A549 (cell line): Measurements from ENCODE around the gene CDS1. TPM values are rescaled to one million over a fixed set of nuclear protein-coding genes. Genes with fewer than 3 reads are reported as not detected.
"Not testable (repeated sequence)": the region's sequence is repeated elsewhere in the genome, so short reads cannot be mapped to it uniquely, and the experiment has no call there.

Source experiments
- ATAC-seq, 2 experiments: fragments of 200-7000 bp in 1 of 2; fragments of >200 bp in 1 of 2; cut with Nextera tagmentation in 1 of 2; cut with Tn5 transposase in 1 of 2; 3 replicates each; pipeline versions ENCODE4 v1.8.0 to v1.9.1; 2018 to 2020; ENCODE audit warnings: mild to moderate bottlenecking in 1 of 2, moderate library complexity in 1 of 2
- CTCF ChIA-PET: fragments of 300-600 bp; sonication (Branson Sonifier 250); formaldehyde crosslinking; extraction: SDS; loops from one replicate; lab custom pipeline; 2021; ENCODE audit warnings: antibody characterized with exemption, inconsistent platforms; lab: Yijun Ruan, JAX
- POLR2A ChIA-PET: fragments of 350-600 bp; formaldehyde crosslinking; extraction: SDS; loops from one replicate; lab custom pipeline; 2021; ENCODE audit warnings: antibody characterized with exemption, inconsistent platforms; lab: Yijun Ruan, JAX
- DNase-seq, 2 experiments: peaks; one replicate each; pipeline versions ENCODE4 v3.0.0 to v3.0.0-alpha.2; 2011 to 2016; ENCODE audit warnings: low read depth in 1 of 2, low spot score in 1 of 2
- FAIRE-seq: peaks from 2 replicates; lab custom pipeline; 2011; peaks lifted over from hg19 to GRCh38; lab: Jason Lieb, UNC
- H3K27ac ChIP-seq, 2 experiments: fragments of >200 bp; sonication (Bioruptor Twin); formaldehyde crosslinking; 3 replicates each; pipeline ENCODE4 v1.5.1; 2016 to 2017
- H3K4me1 ChIP-seq: fragments of >200 bp; sonication (Bioruptor Twin); formaldehyde crosslinking; 3 replicates; pipeline ENCODE4 v1.6.1; 2016
- H3K4me2 ChIP-seq: fragments of >200 bp; sonication (Bioruptor Twin); formaldehyde crosslinking; 3 replicates; pipeline ENCODE4 v1.6.1; 2016
- H3K4me3 ChIP-seq: fragments of >200 bp; sonication (Bioruptor Twin); formaldehyde crosslinking; 3 replicates; pipeline ENCODE4 v1.5.1; 2016
- H3K9me3 ChIP-seq: fragments of >200 bp; sonication (Bioruptor Twin); formaldehyde crosslinking; 3 replicates; pipeline ENCODE4 v1.6.1; 2016
- CBX2 ChIP-seq: fragments of 200-600 bp; sonication (generic); IDR thresholded peaks from 2 replicates; pipeline ENCODE4 v1.6.1; 2016; ENCODE audit warnings: low read depth, mild to moderate bottlenecking, borderline replicate concordance
- CEBPB ChIP-seq, 2 experiments: fragments of >200 bp in 1 of 2; sonication (Bioruptor Twin) in 1 of 2; formaldehyde crosslinking in 1 of 2; IDR thresholded peaks; 2 replicates each; pipeline ENCODE4 v1.6.1; 2012 to 2016
- EHMT2 ChIP-seq: fragments of 200-600 bp; sonication (generic); IDR thresholded peaks from 2 replicates; pipeline ENCODE4 v1.6.1; 2016; ENCODE audit warnings: antibody characterized with exemption, low read depth, mild to moderate bottlenecking, moderate library complexity
- EP300 ChIP-seq, 2 experiments: fragments of >200 bp; sonication (Bioruptor Twin); formaldehyde crosslinking; IDR thresholded peaks; 2 replicates in 1 of 2; 3 replicates in 1 of 2; pipeline ENCODE4 v1.6.1; 2016 to 2017
- FOSB ChIP-seq: fragments of 250-450 bp; sonication (Bioruptor Pico); IDR thresholded peaks from 2 replicates; pipeline ENCODE4 v1.5.0; 2020; ENCODE audit warnings: mild to moderate bottlenecking, moderate library complexity
- FOXS1 ChIP-seq: fragments of 250-450 bp; sonication (Bioruptor Pico); IDR thresholded peaks from 2 replicates; pipeline ENCODE4 v1.5.0; 2020; ENCODE audit warnings: mild to moderate bottlenecking, moderate library complexity
- GATA3 ChIP-seq: IDR thresholded peaks from 2 replicates; pipeline ENCODE4 v1.6.1; 2012; ENCODE audit warnings: borderline replicate concordance
- HDAC2 ChIP-seq: fragments of 200-600 bp; sonication (generic); IDR thresholded peaks from 2 replicates; pipeline ENCODE4 v1.6.1; 2016
- HOXB5 ChIP-seq: fragments of 250-450 bp; sonication (Bioruptor Pico); IDR thresholded peaks from 2 replicates; pipeline ENCODE4 v1.5.0; 2020; ENCODE audit warnings: mild to moderate bottlenecking, moderate library complexity
- JUNB ChIP-seq: fragments of >200 bp; sonication (Bioruptor Twin); formaldehyde crosslinking; IDR thresholded peaks from 2 replicates; pipeline ENCODE4 v1.6.1; 2016
- NFE2L2 ChIP-seq: fragments of 150-350 bp; conservative IDR thresholded peaks from 2 replicates; pipeline ENCODE4 v1.6.1; 2014; ENCODE audit warnings: low read length
- NPAS2 ChIP-seq: fragments of 250-450 bp; sonication (Bioruptor Pico); IDR thresholded peaks from 2 replicates; pipeline ENCODE4 v1.8.0; 2022; ENCODE audit warnings: mild to moderate bottlenecking, moderate library complexity, borderline replicate concordance
- POLR2A ChIP-seq: IDR thresholded peaks from 2 replicates; pipeline ENCODE4 v1.6.1; 2012; ENCODE audit warnings: mild to moderate bottlenecking, low read length
- RAD21 ChIP-seq, 2 experiments: fragments of >200 bp in 1 of 2; sonication (Bioruptor Twin) in 1 of 2; formaldehyde crosslinking in 1 of 2; IDR thresholded peaks in 1 of 2; conservative IDR thresholded peaks in 1 of 2; 2 replicates in 1 of 2; 3 replicates in 1 of 2; pipeline ENCODE4 v1.6.1; 2012 to 2018; ENCODE audit warnings: inconsistent platforms in 1 of 2
- RARB ChIP-seq: fragments of 250-450 bp; sonication (Bioruptor Pico); IDR thresholded peaks from 2 replicates; pipeline ENCODE4 v1.8.0; 2021; ENCODE audit warnings: mild to moderate bottlenecking, moderate library complexity
- RFX5 ChIP-seq: fragments of 450-650 bp; IDR thresholded peaks from 2 replicates; pipeline ENCODE4 v1.7.1; 2014; ENCODE audit warnings: antibody characterized with exemption, mild to moderate bottlenecking, moderate library complexity
- SREBF2 ChIP-seq: fragments of 450-650 bp; IDR thresholded peaks from 2 replicates; pipeline ENCODE4 v1.6.1; 2014; ENCODE audit warnings: mild to moderate bottlenecking, moderate library complexity
- TP53 ChIP-seq: fragments of 250-450 bp; sonication (Bioruptor Pico); IDR thresholded peaks from 2 replicates; pipeline ENCODE4 v1.5.0; 2021; ENCODE audit warnings: mild to moderate bottlenecking, moderate library complexity
- WGBS: methylation state at CpG from one replicate; pipeline ENCODE4 v1.1.6; 2017; ENCODE audit errors: missing lambda C conversion rate; 5-methylcytosine and 5-hydroxymethylcytosine counted together
- polyA plus RNA-seq, 4 experiments: library from polyadenylated mRNA; depleted of rRNA in 3 of 4; stranded (reverse); fragments of >200 nt; fragmentation: RNase III in 1 of 4; extraction: RNeasy Plus Mini Kit Qiagen cat#74134 plus additional on column Dnase treatment in 1 of 4; gene quantifications; 2 replicates in 3 of 4; 3 replicates in 1 of 4; pipeline ENCODE4 v1.2.3, GENCODE V29; 2011 to 2017
- TF ChIP-seq, protein P1 (sequence below): IDR thresholded peaks from 2 replicates; pipeline ENCODE4 v1.6.1; 2012
- TF ChIP-seq, protein P2 (sequence below): fragments of 200-600 bp; sonication (generic); IDR thresholded peaks from 2 replicates; pipeline ENCODE4 v1.6.1; 2016; ENCODE audit warnings: antibody characterized with exemption, mild to moderate bottlenecking, moderate library complexity
- TF ChIP-seq, protein P3 (sequence below): fragments of >200 bp; sonication (Bioruptor Twin); formaldehyde crosslinking; IDR thresholded peaks from 3 replicates; pipeline ENCODE4 v1.5.1; 2016
- TF ChIP-seq, protein P4 (sequence below): fragments of 250-450 bp; sonication (Bioruptor Pico); IDR thresholded peaks from 2 replicates; pipeline ENCODE4 v1.5.0; 2020; ENCODE audit warnings: low read depth, mild to moderate bottlenecking, moderate library complexity

CDS1 gene
- polyA plus RNA-seq, 2 of the 4 experiments (the other 2 are of a cell fraction) = 0.46 to 1.4 TPM

DNA sequence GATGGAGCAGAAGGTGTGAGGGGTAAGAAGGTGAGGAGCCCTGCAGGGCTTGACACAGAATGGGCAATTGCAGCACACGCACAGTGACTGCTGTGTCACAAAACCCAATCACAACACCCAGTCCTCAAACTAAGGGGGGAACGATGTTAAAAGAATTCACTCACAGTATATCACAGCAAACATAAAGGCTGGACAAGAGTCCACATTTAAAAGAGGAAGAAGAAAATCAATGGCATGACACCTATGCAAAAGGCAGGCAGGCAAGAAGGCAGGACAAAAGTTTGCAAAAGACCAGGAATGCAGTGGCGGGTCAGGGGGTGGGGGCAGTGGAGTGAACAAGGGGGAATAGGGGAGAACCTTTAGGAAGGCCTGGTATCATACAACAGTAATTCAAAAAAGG lies 77.7 kb downstream of the CDS1 start (continued):
- TF ChIP-seq, protein P1, sequence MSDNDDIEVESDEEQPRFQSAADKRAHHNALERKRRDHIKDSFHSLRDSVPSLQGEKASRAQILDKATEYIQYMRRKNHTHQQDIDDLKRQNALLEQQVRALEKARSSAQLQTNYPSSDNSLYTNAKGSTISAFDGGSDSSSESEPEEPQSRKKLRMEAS = no peak

DNA sequence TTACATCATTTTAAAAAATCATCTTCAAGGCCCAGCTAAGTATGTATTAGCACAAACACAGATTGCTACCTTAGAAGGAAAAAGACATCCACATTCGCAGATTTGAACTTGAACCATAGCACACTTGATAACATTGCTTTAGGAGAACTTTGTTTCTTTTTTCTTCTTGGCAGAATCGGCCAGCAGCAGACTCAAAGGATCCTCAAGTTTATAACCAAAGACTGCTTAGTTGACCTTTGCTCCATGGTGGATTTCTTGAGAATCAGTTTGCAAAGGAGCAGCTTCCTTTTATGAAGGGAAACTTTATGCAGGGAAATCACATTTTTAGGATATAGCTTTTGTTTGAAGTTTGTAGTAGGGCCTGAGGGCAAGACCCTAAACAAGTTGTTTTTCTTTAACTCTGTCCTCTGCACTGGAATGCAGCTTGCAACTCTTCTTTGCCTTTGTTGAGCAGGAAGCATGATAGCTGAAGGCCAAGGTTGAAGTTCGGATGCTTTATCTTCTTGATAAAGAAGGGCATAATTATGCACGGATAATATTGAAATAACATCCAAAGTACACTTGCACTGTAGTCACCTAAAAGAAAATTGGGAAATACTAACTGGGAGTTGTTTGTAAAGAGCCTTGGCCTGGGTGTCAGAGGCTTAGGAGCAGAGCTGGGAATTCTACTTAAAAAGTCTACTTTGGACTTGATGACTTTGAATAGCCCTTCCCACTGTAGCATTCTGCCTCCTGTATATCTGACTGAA lies 78.4 kb downstream of the CDS1 start:
- no peak for FAIRE-seq
- Histone ChIP-seq H3K4me2 (no peak overlapping the region), H3K4me1 (no peaks in the 10 kb centered on the region), H3K27ac (no peak overlapping the region), H3K9me3 (no peaks in the 10 kb centered on the region), H3K4me3 (no peak overlapping the region)
- no peak for DNase-seq
- TF ChIP-seq RARB (CRISPR knock-in tag) = no peak
- TF ChIP-seq FOXS1 (CRISPR knock-in tag) = no peak
- no peak for TF ChIP-seq HOXB5 (CRISPR knock-in tag)
- TF ChIP-seq EHMT2 = no peak
- no peak for TF ChIP-seq GATA3
- no peak for TF ChIP-seq CBX2
- no peak for TF ChIP-seq RFX5
- TF ChIP-seq SREBF2 = no peak
- no peak for TF ChIP-seq TP53 (CRISPR knock-in tag)
- no peak for TF ChIP-seq EP300 (IDR thresholded peaks at IDR 0.05)
- no peak for TF ChIP-seq NFE2L2
- no peak for TF ChIP-seq RAD21 (conservative IDR thresholded peaks at IDR 0.05 in 1 of 2, IDR thresholded peaks at IDR 0.05 in 1 of 2)
- no peak for TF ChIP-seq FOSB (CRISPR knock-in tag)
- no peak for TF ChIP-seq POLR2A
- no peak for ATAC-seq
- ChIA-PET POLR2A (no interaction called here), CTCF (no interaction called here)
- 84% methylated on average over 4 of the region's 4 CpGs for WGBS

DNA sequence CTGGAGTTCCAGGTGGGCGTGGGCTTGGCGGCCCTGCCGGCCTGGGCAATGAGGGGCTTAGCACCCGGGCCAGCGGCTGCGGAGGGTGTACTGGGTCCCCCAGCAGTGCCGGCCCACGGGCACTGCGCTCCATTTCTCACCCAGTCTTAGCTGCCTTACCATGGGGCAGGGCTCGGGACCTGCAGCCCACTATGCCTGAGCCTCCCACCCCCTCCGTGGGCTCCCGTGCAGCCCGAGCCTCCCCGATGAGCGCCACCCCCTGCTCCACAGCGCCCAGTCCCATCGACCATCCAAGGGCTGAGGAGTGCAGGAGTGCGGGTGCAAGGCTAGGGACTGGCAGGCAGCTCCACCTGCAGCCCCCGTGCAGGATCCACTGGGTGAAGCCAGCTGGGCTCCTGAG lies 81.8 kb downstream of the CDS1 start:
- 95% methylated on average over 10 of the region's 19 CpGs for WGBS
- H3K9me3 ChIP-seq, H3K4me1 ChIP-seq, DNase-seq, H3K27ac ChIP-seq, POLR2A ChIA-PET, H3K4me2 ChIP-seq, H3K4me3 ChIP-seq, CTCF ChIA-PET, ATAC-seq, FAIRE-seq: not testable (repeated sequence)

DNA sequence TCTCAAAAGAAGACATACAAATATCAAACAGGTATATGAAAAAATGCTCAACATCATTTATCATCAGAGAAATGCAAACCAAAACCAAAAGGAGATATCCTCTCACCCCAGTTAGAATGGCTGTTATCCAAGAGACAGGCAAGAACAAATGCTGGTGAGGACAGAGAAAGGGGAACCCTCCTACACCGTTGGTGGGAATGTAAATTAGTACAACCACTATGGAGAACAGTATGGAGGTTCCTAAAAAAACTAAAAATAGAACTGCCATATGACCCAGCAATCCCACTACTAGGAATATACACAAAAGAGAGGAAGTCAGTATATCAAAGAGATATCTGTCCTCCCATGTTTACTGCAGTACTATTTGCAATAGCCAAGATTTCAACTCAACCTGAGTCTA lies 83.5 kb downstream of the CDS1 start:
- H3K4me3 ChIP-seq = no peak overlapping the region
- ATAC-seq = no peak
- DNase-seq = no peak
- no peaks in the 10 kb centered on the region for H3K4me1 ChIP-seq
- no peak for FAIRE-seq
- no peaks in the 10 kb centered on the region for H3K9me3 ChIP-seq
- 64% methylated on average over 1 of the region's 1 CpG for WGBS
- H3K27ac ChIP-seq = no peak overlapping the region
- no peak overlapping the region for H3K4me2 ChIP-seq
- POLR2A ChIA-PET = no interaction called here
- CTCF ChIA-PET = no interaction called here
- TF ChIP-seq NPAS2 (CRISPR knock-in tag) = no peak
- TF ChIP-seq HDAC2 = no peak
- no peak for TF ChIP-seq NFE2L2
- TF ChIP-seq, protein P2, sequence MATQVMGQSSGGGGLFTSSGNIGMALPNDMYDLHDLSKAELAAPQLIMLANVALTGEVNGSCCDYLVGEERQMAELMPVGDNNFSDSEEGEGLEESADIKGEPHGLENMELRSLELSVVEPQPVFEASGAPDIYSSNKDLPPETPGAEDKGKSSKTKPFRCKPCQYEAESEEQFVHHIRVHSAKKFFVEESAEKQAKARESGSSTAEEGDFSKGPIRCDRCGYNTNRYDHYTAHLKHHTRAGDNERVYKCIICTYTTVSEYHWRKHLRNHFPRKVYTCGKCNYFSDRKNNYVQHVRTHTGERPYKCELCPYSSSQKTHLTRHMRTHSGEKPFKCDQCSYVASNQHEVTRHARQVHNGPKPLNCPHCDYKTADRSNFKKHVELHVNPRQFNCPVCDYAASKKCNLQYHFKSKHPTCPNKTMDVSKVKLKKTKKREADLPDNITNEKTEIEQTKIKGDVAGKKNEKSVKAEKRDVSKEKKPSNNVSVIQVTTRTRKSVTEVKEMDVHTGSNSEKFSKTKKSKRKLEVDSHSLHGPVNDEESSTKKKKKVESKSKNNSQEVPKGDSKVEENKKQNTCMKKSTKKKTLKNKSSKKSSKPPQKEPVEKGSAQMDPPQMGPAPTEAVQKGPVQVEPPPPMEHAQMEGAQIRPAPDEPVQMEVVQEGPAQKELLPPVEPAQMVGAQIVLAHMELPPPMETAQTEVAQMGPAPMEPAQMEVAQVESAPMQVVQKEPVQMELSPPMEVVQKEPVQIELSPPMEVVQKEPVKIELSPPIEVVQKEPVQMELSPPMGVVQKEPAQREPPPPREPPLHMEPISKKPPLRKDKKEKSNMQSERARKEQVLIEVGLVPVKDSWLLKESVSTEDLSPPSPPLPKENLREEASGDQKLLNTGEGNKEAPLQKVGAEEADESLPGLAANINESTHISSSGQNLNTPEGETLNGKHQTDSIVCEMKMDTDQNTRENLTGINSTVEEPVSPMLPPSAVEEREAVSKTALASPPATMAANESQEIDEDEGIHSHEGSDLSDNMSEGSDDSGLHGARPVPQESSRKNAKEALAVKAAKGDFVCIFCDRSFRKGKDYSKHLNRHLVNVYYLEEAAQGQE = no peak
- TF ChIP-seq, protein P3, sequence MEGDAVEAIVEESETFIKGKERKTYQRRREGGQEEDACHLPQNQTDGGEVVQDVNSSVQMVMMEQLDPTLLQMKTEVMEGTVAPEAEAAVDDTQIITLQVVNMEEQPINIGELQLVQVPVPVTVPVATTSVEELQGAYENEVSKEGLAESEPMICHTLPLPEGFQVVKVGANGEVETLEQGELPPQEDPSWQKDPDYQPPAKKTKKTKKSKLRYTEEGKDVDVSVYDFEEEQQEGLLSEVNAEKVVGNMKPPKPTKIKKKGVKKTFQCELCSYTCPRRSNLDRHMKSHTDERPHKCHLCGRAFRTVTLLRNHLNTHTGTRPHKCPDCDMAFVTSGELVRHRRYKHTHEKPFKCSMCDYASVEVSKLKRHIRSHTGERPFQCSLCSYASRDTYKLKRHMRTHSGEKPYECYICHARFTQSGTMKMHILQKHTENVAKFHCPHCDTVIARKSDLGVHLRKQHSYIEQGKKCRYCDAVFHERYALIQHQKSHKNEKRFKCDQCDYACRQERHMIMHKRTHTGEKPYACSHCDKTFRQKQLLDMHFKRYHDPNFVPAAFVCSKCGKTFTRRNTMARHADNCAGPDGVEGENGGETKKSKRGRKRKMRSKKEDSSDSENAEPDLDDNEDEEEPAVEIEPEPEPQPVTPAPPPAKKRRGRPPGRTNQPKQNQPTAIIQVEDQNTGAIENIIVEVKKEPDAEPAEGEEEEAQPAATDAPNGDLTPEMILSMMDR = no peak
- no peak for TF ChIP-seq SREBF2
- TF ChIP-seq, protein P4, sequence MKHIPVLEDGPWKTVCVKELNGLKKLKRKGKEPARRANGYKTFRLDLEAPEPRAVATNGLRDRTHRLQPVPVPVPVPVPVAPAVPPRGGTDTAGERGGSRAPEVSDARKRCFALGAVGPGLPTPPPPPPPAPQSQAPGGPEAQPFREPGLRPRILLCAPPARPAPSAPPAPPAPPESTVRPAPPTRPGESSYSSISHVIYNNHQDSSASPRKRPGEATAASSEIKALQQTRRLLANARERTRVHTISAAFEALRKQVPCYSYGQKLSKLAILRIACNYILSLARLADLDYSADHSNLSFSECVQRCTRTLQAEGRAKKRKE (CRISPR knock-in tag) = no peak
- no peak for TF ChIP-seq CEBPB (IDR thresholded peaks at IDR 0.05)
- TF ChIP-seq RARB (CRISPR knock-in tag) = no peak
- TF ChIP-seq JUNB = no peak
